Subcutaneous adipose tissue (tissue), 4 donors: ENCODE measurements around the gene RPL10. TPM values are rescaled to one million over a fixed set of nuclear protein-coding genes. Genes with fewer than 3 reads are reported as not detected.

ENCODE experiments used
- total RNA-seq, 4 donors: library from RNA; depleted of rRNA; stranded (reverse); fragments of >200 nt; gene quantifications; one replicate each; pipeline ENCODE4 v1.1.0, GENCODE V29; 2016
- TF ChIP-seq, protein P1 (sequence below): fragments of 450-650 bp; IDR thresholded peaks from one replicate; pipeline ENCODE4 v1.5.1; 2016; ENCODE audit warnings: low read depth, mild to moderate bottlenecking, control low read depth, antibody characterized with exemption, moderate library complexity

Gene RPL10
- total RNA-seq, 4 donors from 2014 or later = 3,672 to 6,817 (median 5,466) TPM

DNA sequence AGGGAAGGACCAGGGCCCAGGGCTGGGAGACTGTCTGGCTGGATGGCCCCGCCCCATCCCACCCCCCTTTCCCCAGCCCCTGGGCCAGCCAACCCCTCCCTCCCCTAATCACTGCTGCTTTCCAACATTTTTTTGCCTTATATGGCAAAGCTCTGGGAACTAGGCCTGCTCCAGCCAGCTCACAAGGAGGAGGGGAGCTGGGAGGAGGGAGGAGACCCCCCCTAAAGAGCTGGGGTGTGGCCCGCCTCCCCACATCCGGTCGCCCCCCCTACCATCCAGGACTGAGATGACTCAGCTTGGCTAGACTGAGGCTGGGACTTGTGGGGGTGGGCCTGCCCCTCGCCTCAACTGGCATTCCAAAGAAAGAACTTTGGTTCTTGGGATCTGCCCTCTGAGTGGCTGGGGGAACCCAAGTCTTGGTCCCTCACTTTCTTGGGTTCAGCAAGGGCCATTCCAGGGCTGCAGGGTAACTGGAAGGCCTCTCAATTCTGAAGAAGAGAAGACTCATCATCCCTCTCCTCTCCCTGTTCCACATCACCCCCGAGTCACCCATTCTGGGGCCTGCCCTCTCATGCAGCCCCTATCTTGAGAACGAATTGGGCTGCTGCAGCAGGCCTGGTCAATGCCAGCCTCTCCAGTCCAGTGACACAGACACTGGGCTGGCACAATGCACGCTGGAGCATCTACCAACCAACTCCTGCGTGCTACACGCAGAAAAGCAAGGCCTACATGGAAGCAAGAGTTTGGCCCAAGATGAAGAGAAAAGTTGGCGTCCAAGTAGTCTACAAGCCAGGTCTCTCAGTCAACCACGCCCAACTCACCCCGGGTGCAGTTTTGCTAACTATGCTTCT, 28.5 kb upstream of the RPL10 start:
- TF ChIP-seq, protein P1, sequence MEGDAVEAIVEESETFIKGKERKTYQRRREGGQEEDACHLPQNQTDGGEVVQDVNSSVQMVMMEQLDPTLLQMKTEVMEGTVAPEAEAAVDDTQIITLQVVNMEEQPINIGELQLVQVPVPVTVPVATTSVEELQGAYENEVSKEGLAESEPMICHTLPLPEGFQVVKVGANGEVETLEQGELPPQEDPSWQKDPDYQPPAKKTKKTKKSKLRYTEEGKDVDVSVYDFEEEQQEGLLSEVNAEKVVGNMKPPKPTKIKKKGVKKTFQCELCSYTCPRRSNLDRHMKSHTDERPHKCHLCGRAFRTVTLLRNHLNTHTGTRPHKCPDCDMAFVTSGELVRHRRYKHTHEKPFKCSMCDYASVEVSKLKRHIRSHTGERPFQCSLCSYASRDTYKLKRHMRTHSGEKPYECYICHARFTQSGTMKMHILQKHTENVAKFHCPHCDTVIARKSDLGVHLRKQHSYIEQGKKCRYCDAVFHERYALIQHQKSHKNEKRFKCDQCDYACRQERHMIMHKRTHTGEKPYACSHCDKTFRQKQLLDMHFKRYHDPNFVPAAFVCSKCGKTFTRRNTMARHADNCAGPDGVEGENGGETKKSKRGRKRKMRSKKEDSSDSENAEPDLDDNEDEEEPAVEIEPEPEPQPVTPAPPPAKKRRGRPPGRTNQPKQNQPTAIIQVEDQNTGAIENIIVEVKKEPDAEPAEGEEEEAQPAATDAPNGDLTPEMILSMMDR = no peak

GRCh38 chrX:154370300-154371016, 27.7 kb upstream of the RPL10 start:
- TF ChIP-seq, protein P1 = no peak

GRCh38 chrX:154371017-154371788, 27.0 kb upstream of the RPL10 start:
- TF ChIP-seq, protein P1 = no peak

- TF ChIP-seq, protein P1 = no peak
Measured at GRCh38 chrX:154371789-154372300, 26.3 kb upstream of the RPL10 start.

DNA sequence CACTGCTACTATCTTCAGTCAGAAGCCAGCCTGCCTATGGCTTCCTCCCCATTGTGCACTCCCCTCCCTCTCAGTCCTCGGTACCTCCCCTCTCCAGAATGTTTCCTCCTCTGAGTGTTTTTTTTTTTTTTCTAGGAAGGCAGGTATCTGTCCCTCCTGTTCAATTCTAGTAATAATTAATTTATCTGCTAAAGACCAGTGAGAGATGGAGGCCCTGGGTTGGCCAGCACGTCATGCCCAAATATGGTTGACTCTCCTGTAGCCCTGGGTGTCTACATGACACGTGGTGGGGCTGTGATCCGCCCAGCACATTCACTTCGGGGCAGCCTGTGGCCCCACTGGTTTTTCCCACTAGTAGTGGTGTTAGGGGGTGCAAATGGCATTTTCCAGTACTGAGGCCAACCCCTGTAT, 25.6 kb upstream of the RPL10 start:
- TF ChIP-seq, protein P1 = no peak

DNA sequence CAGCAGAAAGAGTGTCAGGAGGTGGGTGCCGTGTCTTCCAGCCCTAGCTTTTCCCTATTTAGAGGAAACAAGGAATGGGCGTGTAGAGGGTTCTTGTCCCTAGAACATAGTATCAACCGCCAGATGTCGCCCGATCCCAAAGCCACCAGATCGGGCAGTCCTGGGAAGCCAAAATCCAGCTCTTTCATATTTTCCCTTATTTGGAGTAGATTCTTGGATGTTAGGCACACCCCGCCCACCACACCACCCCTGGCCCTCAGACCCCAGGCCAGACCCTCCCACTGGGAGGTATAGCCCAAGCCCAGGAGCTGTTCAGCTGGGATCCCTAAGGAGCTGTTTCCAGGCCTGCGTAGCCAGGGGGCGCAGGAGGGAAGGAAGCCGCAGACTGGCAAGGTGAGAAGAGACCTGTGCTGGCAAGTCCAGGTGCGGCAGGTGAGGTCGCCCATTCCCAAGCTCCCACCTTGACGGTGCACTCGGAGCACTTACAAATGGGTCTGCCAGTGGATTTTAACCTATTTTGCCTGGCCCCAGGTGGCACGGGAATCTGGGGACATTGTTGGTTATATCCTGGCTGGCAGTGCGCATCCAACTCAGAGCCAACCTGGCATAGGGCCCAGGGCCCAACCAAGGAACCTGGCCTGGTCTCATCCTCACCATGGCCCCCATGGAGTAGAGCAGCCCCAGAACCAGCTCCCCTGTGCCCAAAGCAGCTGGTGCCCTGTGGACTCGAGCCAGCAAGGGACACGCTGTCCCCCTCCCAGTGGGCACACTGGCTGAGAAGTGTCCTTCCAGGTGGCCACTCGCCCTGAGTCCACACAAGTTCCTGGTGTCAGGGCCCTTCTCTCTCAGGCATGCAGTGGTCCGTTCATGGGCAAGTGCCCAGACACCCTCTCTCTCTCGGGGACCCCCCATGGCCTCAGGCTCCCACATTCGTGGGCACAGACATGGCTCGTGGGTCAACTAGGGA, 24.6 kb upstream of the RPL10 start:
- TF ChIP-seq, protein P1 = no peak
